CD4-positive, alpha-beta T cell treated with Interleukin-17A for 4 hours (primary cell): ENCODE results near the gene CNTNAP2.
"Not testable (repeated sequence)": the region's sequence is repeated elsewhere in the genome, so short reads cannot be mapped to it uniquely, and the experiment has no call there.

Experiments used
- DNase-seq: peaks from one replicate; pipeline ENCODE4 v3.0.0-alpha.2; 2020; ENCODE audit warnings: mixed read lengths

CNTNAP2 gene

DNA sequence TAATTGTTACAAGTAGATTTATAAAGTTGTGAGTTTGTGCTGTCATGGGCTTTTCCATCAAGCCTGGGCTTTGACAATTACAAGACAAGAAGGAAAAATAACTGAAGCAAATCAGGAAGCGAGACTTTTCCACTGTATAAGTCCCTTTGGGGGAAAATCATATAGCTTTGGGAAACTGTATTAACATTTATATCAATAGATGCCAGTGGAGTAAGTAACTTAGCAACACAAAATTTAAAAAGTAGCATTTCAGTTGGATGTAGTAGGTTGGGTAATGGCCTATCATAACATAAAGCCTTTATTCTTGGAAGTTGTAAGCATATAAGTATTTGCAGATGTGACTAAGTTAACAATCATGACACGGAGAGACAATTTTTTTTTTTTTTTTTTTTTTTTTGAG lies 931.1 kb downstream of the CNTNAP2 start:
- DNase-seq = no peak

DNA sequence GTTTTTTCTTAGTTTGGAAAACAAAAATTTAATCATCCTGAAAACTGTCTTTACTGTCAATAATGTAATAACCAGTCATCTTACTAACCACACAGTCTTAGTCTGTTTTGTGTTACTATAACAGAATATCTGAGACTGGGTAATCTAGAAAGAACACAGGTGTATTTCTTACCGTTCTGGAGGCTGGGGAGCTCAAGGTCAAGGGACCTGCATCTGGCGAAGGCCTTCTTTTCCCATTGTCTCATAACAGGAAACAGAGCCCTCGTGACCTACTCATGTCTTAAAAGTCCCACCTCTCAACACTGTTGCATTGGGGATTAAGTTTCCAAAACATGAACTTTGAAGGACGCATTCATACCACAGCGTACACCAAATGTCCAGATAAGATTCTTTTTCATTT lies 932.3 kb downstream of the CNTNAP2 start:
- DNase-seq = no peak

DNA sequence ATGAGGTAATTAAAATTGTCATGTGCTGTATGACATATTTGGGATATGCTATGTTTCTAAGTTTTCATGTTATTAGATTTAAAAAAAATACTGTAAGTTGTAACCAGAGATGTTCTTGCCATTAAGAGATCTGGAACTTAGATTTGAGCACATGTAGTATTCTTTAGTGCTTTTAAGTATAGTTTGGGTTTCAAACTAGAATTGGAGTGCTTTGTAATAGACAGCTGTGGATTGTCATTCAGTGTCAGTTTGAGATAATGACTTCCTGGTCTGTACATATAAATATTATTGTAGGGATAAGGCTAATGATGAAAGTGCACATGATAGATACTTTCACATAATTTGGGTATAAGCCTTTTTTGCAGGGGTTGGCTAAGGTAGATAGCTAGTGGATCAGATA lies 936.2 kb downstream of the CNTNAP2 start:
- no peak for DNase-seq

DNA sequence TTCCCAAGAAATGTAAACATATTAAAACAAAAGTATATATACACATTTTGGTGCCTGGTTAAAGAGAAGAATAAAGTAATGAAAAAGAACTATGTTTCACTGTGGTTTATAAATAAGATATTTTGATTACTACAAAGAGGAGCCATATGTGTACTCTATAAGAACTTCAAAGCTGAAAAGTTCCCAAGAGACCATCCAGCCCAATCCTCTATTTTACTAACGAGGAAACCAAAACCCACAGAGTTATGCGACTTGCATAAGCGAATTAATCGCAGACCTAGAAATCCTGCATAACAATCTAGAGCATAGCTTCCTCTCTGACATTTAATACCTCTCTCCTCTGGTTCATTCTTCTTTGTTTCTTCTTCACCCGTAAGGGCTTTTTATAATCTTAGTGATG lies 937.1 kb downstream of the CNTNAP2 start:
- no peak for DNase-seq

DNA sequence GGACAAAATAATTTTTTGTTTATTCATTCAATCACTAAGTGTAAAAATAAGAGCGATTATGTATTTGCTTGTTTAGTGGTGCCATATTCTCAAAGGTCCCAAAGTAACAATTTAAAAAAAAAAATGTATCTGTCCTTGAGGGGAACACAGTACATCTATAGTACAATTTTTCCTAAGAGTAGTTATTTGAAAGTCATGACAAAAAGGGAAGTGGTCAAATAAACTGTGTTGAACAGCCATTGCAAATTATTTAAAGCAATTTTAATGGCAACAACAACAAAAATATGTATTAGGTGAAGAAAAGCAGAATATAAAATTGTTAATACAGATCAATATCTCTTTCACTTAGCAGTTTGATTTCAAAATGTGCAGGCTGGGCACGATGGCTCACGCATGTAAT lies 943.5 kb downstream of the CNTNAP2 start:
- no peak for DNase-seq

DNA sequence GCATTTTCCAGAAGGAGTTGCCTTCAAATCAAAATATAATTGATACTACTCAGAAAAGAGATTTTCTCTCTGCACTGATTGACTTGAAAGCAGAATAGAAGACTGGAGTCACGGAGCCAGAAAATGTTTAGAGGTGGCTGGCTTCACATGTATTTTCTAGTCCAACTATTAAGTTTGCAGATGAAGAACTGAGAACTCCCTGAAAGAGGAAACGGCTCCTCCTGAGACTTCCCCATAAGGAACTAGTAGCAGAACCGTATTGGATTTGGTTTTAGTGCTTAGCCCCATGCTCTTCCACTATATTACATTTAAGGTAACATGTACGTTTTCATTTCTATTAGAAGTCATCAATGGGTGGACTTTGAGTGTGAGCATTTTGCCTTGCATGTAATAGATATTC lies 946.3 kb downstream of the CNTNAP2 start:
- DNase-seq = no peak

DNA sequence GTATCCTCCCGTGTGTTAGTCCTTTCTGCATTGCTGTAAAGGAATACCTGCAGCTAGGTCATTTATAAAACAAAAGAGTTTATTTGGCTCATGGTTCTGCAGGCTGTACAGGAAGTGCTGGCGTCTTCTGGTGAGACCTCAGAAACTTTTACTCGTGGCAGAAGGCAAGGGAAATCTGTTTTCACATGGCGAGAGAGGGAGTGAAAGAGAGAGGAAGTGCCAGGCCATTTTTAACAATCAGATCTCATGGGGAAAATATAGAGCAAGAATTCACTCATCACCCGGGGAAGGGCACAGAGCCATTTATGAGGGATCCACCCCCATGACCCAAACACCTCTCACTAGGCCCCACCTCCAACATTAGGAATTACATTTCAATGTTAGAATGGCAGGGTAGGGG lies 952.2 kb downstream of the CNTNAP2 start:
- no peak for DNase-seq

DNA sequence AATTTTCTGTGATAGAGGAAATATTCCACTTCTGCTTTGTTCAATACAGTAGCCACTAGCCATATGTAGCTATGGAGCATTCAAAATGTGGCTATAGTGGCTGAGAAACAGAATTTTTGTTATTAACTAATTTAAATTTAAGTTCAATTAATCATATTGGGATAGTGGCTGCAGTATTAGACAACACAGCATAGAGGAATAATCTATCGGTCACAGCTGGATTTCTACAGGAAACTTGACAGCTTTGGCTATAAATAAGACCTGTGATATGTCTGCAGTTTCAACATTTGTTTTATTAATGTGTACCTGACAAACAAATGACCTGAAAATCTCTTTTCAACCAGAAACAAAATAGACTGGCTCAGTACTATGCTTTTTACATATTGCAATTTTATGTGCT lies 953.2 kb downstream of the CNTNAP2 start:
- no peak for DNase-seq

DNA sequence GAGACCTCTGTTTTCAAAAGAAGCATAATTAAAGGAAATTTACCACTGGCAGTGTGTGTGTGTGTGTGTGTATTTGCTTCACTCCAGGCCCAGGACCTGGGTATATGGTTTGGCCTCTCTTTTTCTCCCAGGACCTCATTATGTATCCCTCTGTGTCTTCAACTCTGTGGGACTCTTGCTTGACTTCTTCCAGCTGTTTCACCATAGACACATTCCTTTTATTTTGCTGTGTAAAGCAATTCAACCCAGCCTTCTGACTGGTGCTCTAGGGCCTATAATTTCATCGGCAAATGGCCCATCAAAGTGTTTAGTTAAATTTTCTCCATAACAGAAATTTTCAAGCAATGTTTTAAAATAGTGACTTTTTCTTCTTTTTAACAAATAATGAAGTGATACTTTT lies 954.3 kb downstream of the CNTNAP2 start:
- no peak for DNase-seq

DNA sequence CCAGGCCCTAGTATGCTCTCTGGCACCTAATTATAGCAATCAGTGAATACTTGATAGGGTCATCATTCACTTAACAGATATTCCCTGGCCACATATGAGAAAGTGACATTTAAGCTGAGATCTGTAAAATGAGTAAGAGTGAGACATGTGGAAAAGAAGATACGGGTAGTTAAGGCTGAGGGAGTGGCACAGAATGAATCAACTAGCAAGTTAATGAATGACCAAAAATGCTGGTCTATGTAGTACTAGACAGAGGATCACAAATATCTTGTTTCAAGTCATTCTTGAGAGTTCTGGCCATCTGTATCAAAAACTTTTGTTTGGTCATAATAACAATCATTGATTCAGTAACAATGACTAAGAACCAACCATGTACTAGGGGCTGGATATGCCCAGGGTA lies 954.9 kb downstream of the CNTNAP2 start:
- DNase-seq = no peak

DNA sequence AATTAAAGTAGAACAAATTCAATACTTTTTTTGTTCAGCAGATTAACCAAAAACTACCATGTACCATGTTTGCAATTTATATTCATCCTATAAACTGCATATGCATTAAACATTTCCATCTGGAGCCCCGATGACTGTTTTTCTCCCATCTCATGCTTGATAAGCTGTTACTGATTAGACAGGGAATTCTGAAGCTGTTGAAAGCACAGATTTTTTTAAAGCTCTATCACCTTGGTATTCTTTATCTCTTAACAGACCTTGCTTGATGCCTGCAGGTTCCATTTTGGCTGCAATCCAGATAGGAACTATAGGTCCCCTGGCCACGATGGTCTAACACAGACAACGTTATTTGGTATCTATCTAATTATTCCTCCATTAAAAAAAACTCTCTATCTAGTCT lies 961.7 kb downstream of the CNTNAP2 start:
- no peak for DNase-seq

DNA sequence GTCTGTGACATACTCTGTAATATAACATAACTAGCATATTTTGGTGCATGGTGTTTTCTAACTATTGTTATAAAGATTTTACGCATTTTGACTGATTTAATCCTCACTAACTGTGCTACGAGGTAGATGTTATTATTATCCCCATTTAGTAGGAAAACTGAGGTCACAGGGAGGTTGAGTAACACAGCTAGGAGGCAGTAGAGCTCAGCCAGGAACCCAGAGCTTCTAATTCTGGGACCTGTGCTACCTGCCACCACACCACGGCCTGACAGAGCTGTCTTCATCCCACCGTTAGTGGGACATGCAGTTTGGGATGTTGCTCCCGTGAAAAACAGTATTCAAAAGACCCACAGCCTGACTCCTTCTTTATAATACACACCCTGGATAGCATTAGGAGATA lies 962.5 kb downstream of the CNTNAP2 start:
- no peak for DNase-seq

DNA sequence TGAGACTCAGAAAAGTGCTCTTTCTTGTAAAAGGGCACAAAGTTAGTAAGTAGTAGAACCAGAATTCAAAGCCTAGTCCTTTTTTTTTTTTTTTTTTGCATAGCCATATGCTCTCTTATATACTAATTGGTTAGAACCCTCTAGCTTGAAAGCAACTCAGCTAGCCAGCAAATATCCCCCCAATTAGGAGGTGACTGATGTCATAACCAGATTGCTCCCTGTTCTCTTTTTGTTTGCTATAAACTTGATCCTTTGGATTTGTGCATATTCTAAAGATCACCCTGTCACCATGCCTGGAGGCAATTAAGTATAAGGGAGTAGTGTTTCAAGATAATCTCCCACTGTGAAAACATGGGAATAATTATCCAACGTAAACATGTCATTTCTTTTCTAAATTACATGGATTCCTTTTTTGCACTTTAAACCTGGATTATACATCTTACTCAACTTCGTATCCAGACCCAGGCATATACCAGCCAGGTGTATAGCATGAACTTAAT lies 963.4 kb downstream of the CNTNAP2 start:
- no peak for DNase-seq

DNA sequence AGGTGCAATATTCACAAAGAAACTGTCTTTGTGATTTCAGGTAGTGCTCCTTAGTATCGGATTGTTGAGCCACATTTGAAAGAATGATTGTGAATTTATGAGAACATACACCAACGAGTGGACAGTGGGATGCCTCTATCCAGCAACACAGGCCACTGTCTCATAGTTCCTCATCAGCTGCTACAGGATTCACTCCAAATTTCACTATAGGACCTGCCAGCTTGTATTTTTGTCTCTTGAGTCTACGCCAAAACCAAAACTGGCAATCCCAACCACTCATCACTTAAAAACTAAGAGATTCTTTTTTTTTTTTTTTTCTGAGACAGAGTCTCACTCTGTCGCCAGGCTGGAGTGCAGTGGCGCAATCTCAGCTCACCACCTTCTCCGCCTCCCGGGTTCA lies 964.5 kb downstream of the CNTNAP2 start:
- no peak for DNase-seq

DNA sequence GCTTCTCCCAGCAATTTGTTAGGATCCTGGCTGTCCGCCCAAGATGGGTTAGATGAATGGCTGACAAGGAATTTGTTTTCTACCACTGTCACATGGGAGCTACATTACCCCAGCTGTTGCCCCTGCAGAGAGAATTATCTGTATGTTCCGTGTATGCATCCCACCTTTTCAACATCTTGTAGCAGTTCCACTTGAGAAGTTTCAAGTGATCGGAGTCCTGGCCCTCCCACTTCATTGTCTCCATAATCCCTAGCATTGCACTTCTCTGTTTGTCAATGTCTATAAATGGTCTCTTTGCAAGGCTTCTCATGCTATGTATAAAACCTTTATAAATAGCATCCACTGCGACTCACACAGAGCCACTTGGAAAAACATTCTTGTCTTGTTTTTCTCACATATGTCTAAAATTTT lies 972.5 kb downstream of the CNTNAP2 start:
- no peak for DNase-seq

DNA sequence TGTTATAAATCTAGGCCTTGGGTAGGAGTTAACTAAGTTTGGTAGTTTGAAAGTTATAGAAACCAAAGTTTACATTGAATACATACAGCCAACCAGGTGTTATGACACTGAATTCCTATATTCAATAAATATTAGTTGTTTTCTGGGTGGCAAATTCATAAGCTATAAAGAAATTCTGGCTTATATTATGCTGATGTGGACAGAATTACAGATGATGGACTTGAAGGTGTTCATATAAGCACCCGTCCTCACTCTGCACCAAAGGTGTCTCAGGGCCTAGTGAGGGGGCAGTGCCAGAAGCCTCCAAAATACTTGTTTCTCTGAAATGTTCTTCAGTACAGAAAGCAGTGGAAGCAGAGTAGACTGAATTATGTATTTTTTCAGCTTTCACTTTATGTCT lies 973.0 kb downstream of the CNTNAP2 start:
- no peak for DNase-seq

DNA sequence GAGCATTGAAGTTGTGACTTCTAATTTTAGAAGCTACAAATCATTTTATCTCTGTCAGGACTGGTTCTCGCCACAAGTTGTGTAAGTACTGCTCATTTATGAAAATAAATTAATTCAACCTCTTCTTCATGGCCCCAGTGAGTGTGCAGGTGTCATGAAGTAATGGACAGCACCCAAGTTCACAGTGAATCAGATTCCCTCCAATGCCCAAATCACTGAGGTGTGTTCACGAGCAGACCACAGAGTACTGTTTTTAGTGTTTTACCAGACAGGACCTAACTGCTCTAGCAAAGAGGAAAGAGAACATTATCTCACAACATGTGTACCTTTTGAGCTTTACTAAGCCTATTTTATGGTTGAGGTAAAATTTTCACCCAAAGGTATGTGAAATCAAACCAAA lies 980.0 kb downstream of the CNTNAP2 start:
- DNase-seq = no peak

DNA sequence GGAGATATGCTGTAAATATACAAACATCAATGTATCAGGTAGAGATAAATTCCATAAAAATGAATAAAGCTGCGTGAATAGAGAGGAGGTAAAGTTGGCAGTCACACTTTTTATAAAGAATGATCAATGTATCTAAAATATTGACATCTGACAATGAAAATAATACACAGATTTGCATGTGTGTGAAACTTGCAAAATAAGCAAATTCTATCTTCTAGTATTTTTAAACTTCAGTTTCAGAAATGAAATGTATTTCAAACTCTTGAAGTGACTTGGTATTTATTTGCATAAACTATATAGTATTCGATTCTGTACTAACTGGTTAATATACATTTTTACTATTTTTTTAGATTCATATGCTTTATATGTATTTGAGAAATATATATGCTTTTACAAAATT lies 986.6 kb downstream of the CNTNAP2 start:
- no peak for DNase-seq

DNA sequence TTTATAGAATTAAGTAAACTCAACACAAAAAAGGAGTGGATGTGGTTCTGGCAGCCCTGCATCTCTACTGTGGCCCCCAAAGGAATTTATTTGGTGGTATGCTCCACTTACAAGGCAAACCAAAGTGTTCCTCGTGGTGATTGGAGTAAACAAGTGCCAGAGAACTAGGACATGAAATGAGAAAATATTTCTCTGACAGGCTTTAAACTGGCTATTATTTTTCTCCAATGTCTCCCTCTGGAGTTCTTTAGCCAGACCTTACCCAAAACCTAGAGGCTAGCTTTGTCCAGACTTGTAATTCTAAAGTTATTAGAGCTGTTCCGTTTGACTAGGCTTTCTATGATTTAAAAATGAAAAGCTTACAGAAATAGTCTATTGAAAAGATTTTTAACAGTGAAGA lies 990.1 kb downstream of the CNTNAP2 start:
- DNase-seq = no peak

DNA sequence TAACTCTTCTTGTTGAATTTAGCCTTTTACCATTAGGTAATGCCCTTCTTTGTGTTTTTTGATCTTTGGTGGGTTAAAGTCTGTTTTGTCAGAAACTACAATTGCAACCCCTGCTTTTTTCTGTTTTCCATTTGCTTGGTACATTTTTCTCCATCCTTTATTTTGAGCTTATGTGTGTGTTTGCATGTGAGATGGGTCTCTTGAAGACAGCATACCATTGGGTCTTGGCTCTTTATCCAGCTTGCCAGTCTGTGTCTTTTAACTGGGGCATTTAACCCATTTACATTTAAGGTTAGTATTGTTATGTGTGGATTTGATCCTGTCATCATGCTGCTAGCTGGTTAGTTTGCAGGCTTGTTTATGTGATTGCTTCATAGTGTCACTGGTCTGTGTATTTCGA lies 997.9 kb downstream of the CNTNAP2 start:
- DNase-seq = not testable (repeated sequence)

DNA sequence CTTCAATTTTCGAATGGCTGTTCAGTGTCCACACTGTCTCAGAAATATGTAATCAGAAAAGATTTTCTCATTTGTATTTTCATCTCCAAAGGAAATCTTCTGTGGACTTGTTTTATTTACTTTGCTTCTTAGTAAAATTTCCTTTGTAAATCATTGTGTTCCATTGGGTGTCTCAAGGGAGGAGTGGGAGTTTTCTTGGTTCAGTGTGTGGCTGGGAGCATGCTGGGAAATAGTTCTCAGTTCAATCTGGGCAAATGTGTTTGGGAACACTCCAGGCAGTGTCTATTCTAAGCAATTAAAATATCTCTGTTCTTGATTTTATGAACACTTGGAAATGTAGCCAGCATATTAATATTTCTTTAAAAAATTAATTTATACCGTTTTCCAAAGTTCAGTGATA lies 1019.8 kb downstream of the CNTNAP2 start:
- DNase-seq = no peak

DNA sequence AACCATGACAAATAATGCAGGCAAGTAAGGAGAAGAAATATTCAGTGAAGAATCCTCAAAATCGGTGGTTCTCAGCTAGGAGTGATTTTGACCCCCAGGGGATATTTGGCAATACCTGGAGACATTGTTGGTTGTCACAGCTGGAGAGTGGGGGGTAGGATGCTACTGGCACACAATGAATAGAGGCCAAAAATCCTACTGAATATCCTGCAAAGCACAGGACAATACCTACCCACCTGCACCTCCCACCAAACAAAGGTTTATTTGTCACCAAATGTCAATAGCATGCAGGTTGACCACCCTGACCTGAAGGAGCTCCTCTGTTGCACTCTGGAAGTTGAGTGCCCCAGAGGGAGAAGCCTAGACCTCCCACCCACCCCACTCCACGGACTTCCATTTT lies 1028.6 kb downstream of the CNTNAP2 start:
- DNase-seq = no peak

DNA sequence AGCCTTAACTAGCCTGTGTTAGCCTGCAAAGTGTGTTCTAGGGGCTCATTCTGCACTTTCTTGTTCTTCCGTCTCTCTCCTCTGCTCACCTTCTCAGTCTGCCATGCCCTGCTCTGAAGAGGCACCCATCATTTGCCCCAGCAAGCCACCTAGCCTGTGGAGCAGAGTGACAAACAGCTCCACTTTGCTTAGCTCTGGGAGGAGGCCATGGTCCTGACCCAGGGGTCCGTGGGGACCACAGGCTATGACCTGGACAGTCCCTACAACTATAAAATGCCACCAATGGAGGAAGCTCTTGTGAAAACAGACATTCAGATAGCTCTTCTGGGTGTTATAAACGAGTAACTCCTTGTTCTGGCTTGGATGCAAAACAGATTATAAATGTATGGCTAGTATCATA lies 1029.6 kb downstream of the CNTNAP2 start:
- DNase-seq = no peak

DNA sequence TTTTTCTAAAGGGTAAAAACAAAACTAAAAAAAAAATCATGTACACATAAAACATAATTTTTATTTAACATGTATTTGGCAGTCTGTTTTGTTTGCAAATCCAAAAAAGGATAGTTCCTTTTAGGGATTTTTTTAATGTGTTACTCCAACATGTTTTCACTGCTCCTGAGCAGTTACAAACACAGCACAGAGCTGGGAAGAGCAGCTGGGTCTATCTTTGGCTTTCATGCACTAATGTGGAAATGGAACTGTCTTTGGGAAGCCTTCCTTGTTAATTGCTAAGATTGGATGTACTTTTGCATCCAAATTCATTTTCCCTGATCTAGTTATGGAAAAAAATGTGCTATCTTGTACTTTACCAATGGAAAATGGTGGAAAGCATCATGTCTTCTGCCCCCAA lies 1035.1 kb downstream of the CNTNAP2 start:
- DNase-seq = no peak

DNA sequence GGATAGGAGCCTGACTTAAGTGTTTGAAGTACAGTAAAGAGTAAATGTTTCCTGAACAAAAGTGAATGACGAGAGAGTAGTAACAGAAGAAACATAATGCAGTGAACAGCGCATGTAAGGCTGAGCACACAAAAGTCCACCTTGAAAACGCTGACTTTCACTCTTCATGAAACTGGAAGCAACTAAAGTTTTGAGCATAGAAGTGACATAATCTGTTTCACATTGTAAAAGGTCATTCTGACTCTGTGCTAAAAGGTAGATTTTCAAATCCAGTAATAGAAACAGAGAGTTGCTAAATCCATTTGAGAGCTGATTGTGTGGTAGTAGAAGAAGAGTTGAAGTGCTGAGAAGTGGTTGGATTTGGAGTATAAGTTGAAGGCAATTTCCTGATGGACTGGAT lies 1037.0 kb downstream of the CNTNAP2 start:
- DNase-seq = no peak

DNA sequence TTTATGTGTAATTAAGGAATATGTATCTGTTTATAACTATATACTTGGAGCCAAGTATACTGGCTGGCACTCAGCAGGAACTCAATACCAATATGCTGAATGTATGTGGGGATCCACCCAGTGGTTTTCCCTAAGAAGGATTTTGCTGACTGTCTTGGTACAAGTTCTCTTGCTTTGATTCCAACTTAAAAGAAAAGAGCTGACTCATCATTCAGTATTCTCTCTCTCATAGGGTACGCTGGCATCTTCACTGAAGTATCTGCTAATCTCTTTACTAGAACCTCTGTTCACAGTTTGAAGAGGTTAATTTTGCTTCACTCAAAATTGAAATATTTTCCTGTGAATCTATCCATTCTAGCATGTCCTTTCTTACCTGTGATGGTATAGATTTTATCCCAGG lies 1044.8 kb downstream of the CNTNAP2 start:
- no peak for DNase-seq
